Astrocyte of the spinal cord (primary cell): Measurements from ENCODE around the gene KLHL35.

Experiments used
- DNase-seq: peaks from one replicate; pipeline ENCODE4 v3.0.0; 2011; ENCODE audit warnings: low read depth, low spot score
- H3K4me3 ChIP-seq: 2 replicates; pipeline ENCODE4 v1.5.1; 2011; ENCODE audit warnings: low read depth, mild to moderate bottlenecking, low read length, moderate library complexity
- in situ Hi-C: cut with HindIII; loops from 2 replicates; pipeline ENCODE4 v1.10.0; 2017; ENCODE audit warnings: low sequenced_read_pairs
- TF ChIP-seq, protein P1 (sequence below): IDR thresholded peaks from 2 replicates; pipeline ENCODE4 v1.5.1; 2012; ENCODE audit warnings: low read depth, mild to moderate bottlenecking, low read length, inconsistent platforms

The KLHL35 gene

DNA sequence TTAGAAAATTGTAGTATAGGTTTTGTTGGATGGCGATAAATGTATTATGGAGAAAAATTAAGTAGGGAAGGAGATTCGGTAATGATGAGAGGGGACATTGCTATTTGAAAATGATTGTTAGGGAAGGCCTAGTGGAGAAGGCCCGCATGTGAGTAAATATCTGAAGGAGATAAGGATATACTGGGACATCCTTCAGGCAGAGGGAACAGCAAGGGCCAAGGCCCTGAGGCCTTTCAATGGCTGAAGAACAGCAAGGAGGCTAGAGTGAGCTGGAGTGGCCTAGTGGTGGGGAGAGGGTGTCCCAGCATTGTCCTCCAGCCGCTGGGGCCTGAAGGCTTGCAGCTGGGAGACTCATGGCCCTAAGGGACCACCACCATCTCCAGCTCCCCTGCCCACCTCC is 58.4 kb downstream of the KLHL35 start:
- in situ Hi-C loops = no loop called here
- TF ChIP-seq, protein P1, sequence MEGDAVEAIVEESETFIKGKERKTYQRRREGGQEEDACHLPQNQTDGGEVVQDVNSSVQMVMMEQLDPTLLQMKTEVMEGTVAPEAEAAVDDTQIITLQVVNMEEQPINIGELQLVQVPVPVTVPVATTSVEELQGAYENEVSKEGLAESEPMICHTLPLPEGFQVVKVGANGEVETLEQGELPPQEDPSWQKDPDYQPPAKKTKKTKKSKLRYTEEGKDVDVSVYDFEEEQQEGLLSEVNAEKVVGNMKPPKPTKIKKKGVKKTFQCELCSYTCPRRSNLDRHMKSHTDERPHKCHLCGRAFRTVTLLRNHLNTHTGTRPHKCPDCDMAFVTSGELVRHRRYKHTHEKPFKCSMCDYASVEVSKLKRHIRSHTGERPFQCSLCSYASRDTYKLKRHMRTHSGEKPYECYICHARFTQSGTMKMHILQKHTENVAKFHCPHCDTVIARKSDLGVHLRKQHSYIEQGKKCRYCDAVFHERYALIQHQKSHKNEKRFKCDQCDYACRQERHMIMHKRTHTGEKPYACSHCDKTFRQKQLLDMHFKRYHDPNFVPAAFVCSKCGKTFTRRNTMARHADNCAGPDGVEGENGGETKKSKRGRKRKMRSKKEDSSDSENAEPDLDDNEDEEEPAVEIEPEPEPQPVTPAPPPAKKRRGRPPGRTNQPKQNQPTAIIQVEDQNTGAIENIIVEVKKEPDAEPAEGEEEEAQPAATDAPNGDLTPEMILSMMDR = no peak
- no peak for DNase-seq
- H3K4me3 ChIP-seq = no peak overlapping the region

DNA sequence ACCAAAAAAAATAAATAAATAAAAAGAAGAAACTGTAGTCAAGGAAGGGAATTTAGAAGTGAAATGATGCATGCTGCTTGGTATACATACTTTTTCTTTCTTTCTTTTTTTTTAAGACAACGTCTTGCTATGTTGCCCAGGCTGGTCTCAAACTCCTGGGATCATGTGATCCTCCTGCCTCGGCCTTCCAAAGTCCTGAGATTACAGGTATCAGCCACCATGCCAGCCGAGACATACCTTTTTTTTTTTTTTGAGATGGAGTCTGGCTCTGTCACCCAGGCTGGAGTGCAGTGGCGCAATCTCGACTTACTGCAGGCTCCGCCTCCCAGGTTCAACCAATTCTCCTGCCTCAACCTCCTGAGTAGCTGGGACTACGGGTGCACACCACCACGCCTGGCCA is 59.8 kb downstream of the KLHL35 start:
- in situ Hi-C loops = no loop called here
- H3K4me3 ChIP-seq = no peak overlapping the region
- TF ChIP-seq, protein P1 = no peak

More for the DNA sequence above, 59.8 kb downstream of the KLHL35 start:
- no peak for DNase-seq
